ENCODE data around the gene NEK7. TPM values are rescaled to one million over a fixed set of nuclear protein-coding genes. Genes with fewer than 3 reads are reported as not detected.
A peak's percentile ranks its signal among the peaks of the same experiment; 100 is the strongest.

NEK7 gene
- total and polyA plus RNA-seq, 2 donors (not counting 1 experiment from before 2014, with no cell fraction given) = 8.1 to 75.4 TPM

DNA sequence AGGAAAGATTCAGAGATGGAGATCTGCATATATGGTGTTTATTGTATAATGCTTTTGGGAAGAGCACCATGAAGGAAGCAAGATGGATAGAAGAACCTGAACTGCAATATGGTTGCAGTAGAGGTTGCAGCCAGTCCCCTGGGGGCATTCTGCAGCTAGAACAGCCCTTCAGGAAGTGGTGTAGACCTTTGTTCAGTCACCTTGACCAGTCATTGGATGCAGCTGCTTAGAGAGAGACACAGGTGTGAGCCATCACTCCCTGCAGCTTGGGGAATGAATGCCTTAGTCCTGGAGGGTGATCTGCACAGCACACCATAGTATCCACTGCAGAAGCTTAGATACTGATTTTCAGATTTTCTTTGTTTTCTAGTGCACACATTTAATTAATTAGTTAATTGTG lies 42.3 kb downstream of the NEK7 start:
- no peak overlapping the region for H3K4me3 Mint-ChIP-seq
- H3K27me3 Mint-ChIP-seq = no peaks in the 10 kb centered on the region
- peaks cover 92% of the 10 kb centered on the region for H4K20me1 ChIP-seq (ENCODE audit: control insufficient read depth, insufficient read depth, low read length, poor library complexity, severe bottlenecking)
- H3K27ac ChIP-seq (ENCODE audit: low read length in 2 of 2) = no peak overlapping the region
- H3K9me3 Mint-ChIP-seq (ENCODE audit: insufficient read depth) = no peaks in the 10 kb centered on the region
- no peak overlapping the region for H3K9ac ChIP-seq (ENCODE audit: low read length)
- POLR2A ChIA-PET = no interaction called here
- H3K79me2 ChIP-seq (ENCODE audit: control insufficient read depth, insufficient read depth, low read length) = peaks cover 99% of the 10 kb centered on the region
- no peaks in the 10 kb centered on the region for H3K36me3 ChIP-seq (replicated peaks in 1 of 2; ENCODE audit: control extremely low read depth in 1 of 2, control insufficient read depth in 1 of 2, extremely low read depth in 1 of 2, insufficient read depth in 2 of 2, low read length in 1 of 2)
- peaks cover 66% of the 10 kb centered on the region for H3K4me1 Mint-ChIP-seq
- H3K27me3 ChIP-seq (replicated peaks in 1 of 4; ENCODE audit: control extremely low read depth in 1 of 4, control insufficient read depth in 3 of 4, insufficient read depth in 4 of 4, low read length in 3 of 4) = no peaks in the 10 kb centered on the region
- peak overlapping the region; percentile 30 for H3K4me2 ChIP-seq (replicated peaks; ENCODE audit: low read depth, low read length, poor library complexity, severe bottlenecking)
- H3K4me1 ChIP-seq (ENCODE audit: control insufficient read depth in 2 of 2, insufficient read depth in 2 of 2, low read length in 2 of 2) = peaks cover 15 to 27% of the 10 kb centered on the region in 2 donors
- DNase-seq = peak; percentile 18
- TF ChIP-seq, protein P1, sequence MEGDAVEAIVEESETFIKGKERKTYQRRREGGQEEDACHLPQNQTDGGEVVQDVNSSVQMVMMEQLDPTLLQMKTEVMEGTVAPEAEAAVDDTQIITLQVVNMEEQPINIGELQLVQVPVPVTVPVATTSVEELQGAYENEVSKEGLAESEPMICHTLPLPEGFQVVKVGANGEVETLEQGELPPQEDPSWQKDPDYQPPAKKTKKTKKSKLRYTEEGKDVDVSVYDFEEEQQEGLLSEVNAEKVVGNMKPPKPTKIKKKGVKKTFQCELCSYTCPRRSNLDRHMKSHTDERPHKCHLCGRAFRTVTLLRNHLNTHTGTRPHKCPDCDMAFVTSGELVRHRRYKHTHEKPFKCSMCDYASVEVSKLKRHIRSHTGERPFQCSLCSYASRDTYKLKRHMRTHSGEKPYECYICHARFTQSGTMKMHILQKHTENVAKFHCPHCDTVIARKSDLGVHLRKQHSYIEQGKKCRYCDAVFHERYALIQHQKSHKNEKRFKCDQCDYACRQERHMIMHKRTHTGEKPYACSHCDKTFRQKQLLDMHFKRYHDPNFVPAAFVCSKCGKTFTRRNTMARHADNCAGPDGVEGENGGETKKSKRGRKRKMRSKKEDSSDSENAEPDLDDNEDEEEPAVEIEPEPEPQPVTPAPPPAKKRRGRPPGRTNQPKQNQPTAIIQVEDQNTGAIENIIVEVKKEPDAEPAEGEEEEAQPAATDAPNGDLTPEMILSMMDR (IDR thresholded peaks at IDR 0.05) = no peak
- TF ChIP-seq EZH2 (IDR thresholded peaks at IDR 0.05; ENCODE audit: borderline replicate concordance, insufficient read depth, low read depth, low read length, poor library complexity, severe bottlenecking) = no peak
- ATAC-seq (ENCODE audit: low read depth) = peak; percentile 88
- CTCF ChIA-PET = interaction anchor here (1.4 kb wide), 1 partner anchor 139 kb away, joined by 3 read pairs; no protein-coding TSS in a partner anchor
- H3K4me3 ChIP-seq (ENCODE audit: control extremely low read depth in 1 of 5, extremely low read depth in 1 of 5, insufficient read depth in 1 of 5, low read depth in 2 of 5, low read length in 4 of 5) = no peak overlapping the region
- H3K9me3 ChIP-seq (ENCODE audit: control extremely low read depth in 1 of 3, control insufficient read depth in 2 of 3, insufficient read depth in 1 of 3, low read length in 2 of 3) = no peaks in the 10 kb centered on the region
- intact Hi-C loops (cut with micrococcal nuclease) = loop anchor here (2.0 kb wide), 1 partner anchor 14 kb away; no protein-coding TSS in a partner anchor
- H2AFZ ChIP-seq (ENCODE audit: insufficient read depth, low read depth, low read length, poor library complexity, severe bottlenecking) = no peak overlapping the region
- H3K27ac Mint-ChIP-seq = no peak overlapping the region

DNA sequence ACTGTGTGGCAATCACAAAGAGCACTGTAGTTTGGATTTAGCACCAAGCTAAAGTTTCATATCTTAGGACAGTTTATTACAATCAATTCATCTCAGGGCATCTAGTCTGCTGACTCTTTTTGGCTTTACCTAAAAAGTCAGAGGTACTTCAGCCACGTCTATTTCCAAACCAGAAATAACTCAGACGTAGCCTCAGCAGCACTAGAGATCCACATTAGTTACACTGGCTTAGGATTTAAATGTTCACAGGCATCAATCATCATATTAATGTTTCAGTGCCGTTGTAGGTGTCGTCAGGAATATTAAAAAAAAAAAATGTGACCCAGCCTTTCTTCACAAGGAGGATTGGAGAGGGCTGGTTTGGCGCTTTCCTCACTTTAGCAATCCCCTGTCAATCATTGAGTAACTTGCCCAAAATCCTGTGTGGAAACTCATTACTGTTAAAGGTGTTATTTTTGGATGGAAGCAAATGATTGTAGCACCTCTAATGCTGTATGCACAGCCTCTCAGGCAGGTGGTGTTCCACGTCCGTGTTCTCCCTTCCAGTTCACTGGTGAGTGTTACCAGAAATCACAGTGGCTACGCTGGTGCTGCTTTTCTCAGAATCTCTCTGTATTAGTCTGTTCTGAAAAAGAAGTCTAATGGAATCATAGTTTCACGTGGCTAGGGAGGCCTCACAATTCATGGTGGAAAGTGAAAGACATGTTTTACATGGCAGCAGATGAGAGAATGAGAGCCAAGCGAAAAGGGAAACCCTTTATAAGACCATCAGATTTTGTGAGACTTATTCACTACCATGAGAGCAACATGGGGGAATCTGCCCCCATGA lies 45.4 kb downstream of the NEK7 start:
- Histone ChIP-seq H3K79me2 (ENCODE audit: control insufficient read depth, insufficient read depth, low read length) (peaks cover 95% of the 10 kb centered on the region), H3K36me3 (replicated peaks in 1 of 2; ENCODE audit: control extremely low read depth in 1 of 2, control insufficient read depth in 1 of 2, extremely low read depth in 1 of 2, insufficient read depth in 2 of 2, low read length in 1 of 2) (no peaks in the 10 kb centered on the region), H3K27ac (ENCODE audit: low read length in 2 of 2) (no peak overlapping the region), H4K20me1 (ENCODE audit: control insufficient read depth, insufficient read depth, low read length, poor library complexity, severe bottlenecking) (peaks cover 81% of the 10 kb centered on the region), H3K27me3 (replicated peaks in 1 of 4; ENCODE audit: control extremely low read depth in 1 of 4, control insufficient read depth in 3 of 4, insufficient read depth in 4 of 4, low read length in 3 of 4) (no peaks in the 10 kb centered on the region), H3K4me1 (ENCODE audit: control insufficient read depth in 2 of 2, insufficient read depth in 2 of 2, low read length in 2 of 2) (peaks cover 15 to 27% of the 10 kb centered on the region in 2 donors), H3K9ac (ENCODE audit: low read length) (no peak overlapping the region), H2AFZ (ENCODE audit: insufficient read depth, low read depth, low read length, poor library complexity, severe bottlenecking) (no peak overlapping the region), H3K4me3 (ENCODE audit: control extremely low read depth in 1 of 5, extremely low read depth in 1 of 5, insufficient read depth in 1 of 5, low read depth in 2 of 5, low read length in 4 of 5) (no peak overlapping the region), H3K4me2 (replicated peaks; ENCODE audit: low read depth, low read length, poor library complexity, severe bottlenecking) (no peak overlapping the region), H3K9me3 (ENCODE audit: control extremely low read depth in 1 of 3, control insufficient read depth in 2 of 3, insufficient read depth in 1 of 3, low read length in 2 of 3) (no peaks in the 10 kb centered on the region)
- ChIA-PET CTCF (no interaction called here), POLR2A (no interaction called here)
- no peaks in the 10 kb centered on the region for H3K27me3 Mint-ChIP-seq
- H3K4me3 Mint-ChIP-seq = no peak overlapping the region
- H3K4me1 Mint-ChIP-seq = peaks cover 65% of the 10 kb centered on the region
- H3K27ac Mint-ChIP-seq = peak overlapping the region; percentile 43
- 79% methylated on average over 4 of the region's 10 CpGs for WGBS (ENCODE audit: insufficient coverage)
- intact Hi-C loops (cut with micrococcal nuclease) = loop anchor here (10.0 kb wide), 1 partner anchor 47 kb away; the partner anchor contains the start of gene NEK7
- H3K9me3 Mint-ChIP-seq (ENCODE audit: insufficient read depth) = no peaks in the 10 kb centered on the region
- no peak for ATAC-seq (ENCODE audit: low read depth)
- no peak for TF ChIP-seq EZH2 (IDR thresholded peaks at IDR 0.05; ENCODE audit: borderline replicate concordance, insufficient read depth, low read depth, low read length, poor library complexity, severe bottlenecking)
- TF ChIP-seq, protein P1 (IDR thresholded peaks at IDR 0.05) = no peak
- no peak for DNase-seq

All from B cell (primary cell).